ENCODE measurements around the gene HOXC10. TPM values are rescaled to one million over a fixed set of nuclear protein-coding genes. Genes with fewer than 3 reads are reported as not detected.

The HOXC10 gene
- total and polyA plus RNA-seq, 3 donors from 2014 or later: 1.4 to 4.3 (median 2.6) TPM

DNA sequence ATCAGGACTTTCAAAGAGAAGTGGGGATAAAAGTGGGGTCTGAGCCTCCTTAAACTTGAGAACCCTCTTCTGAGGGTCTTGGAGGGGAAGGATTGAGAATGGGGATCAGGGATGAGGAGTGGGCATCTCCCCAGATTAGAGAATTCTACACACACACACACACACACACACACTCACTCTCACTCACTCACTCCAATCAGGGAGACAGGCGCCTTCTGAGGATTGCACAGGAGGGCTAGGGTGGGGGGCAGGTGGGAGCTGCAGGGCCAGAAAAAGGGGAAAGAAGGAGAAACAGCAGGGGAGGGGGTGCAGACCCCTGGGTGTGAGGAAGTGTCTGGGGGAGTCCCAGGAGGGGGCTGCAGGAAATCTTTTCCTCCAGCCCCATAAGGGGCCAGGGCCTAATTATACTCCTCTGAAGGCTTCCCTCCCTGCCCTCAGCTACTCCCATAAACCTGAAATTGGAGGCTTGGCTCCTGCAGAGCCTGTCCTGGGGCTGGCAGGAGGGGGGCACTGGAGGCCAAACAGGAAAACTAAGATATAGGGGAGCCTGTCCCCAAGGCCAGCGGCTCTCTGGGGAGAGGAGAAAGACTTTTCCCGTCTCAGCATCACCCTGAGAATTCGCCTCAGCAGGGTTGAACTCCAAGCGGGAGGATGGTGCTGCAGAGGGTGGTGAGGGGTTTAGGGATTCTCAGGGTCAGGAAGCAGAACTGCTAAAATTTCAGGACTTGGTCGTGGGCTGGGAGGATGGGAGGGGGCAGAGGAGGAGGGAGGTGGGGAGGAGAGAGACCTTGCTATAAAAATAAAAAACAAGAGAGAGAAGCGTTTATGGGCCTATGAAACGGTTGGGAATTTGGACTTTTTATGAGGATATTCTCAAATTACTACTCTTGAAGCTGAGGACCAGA lies 16.6 kb downstream of the HOXC10 start:
- Histone ChIP-seq H3K4me1 (peaks cover 29% of the 10 kb centered on the region), H3K9me3 (no peaks in the 10 kb centered on the region), H3K4me3 (peak overlapping the region in 1 of 2 donors; percentile 72), H3K27me3 (no peaks in the 10 kb centered on the region), H3K36me3 (ENCODE audit: low read depth, missing control alignments) (no peaks in the 10 kb centered on the region), H3K27ac (no peak overlapping the region)
- DNase-seq: no peak
- no peak for TF ChIP-seq POLR2A (IDR thresholded peaks at IDR 0.05)
- TF ChIP-seq, protein P1, sequence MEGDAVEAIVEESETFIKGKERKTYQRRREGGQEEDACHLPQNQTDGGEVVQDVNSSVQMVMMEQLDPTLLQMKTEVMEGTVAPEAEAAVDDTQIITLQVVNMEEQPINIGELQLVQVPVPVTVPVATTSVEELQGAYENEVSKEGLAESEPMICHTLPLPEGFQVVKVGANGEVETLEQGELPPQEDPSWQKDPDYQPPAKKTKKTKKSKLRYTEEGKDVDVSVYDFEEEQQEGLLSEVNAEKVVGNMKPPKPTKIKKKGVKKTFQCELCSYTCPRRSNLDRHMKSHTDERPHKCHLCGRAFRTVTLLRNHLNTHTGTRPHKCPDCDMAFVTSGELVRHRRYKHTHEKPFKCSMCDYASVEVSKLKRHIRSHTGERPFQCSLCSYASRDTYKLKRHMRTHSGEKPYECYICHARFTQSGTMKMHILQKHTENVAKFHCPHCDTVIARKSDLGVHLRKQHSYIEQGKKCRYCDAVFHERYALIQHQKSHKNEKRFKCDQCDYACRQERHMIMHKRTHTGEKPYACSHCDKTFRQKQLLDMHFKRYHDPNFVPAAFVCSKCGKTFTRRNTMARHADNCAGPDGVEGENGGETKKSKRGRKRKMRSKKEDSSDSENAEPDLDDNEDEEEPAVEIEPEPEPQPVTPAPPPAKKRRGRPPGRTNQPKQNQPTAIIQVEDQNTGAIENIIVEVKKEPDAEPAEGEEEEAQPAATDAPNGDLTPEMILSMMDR (IDR thresholded peaks at IDR 0.05): no peak
- intact Hi-C loops (cut with DNase I; ENCODE audit: low total_unique reads): loop anchor here (5.0 kb wide), 1 partner anchor 206 kb away; no protein-coding TSS in a partner anchor
- 57 to 66% methylated on average over 8 of the region's 8 CpGs for WGBS, 2 donors

DNA sequence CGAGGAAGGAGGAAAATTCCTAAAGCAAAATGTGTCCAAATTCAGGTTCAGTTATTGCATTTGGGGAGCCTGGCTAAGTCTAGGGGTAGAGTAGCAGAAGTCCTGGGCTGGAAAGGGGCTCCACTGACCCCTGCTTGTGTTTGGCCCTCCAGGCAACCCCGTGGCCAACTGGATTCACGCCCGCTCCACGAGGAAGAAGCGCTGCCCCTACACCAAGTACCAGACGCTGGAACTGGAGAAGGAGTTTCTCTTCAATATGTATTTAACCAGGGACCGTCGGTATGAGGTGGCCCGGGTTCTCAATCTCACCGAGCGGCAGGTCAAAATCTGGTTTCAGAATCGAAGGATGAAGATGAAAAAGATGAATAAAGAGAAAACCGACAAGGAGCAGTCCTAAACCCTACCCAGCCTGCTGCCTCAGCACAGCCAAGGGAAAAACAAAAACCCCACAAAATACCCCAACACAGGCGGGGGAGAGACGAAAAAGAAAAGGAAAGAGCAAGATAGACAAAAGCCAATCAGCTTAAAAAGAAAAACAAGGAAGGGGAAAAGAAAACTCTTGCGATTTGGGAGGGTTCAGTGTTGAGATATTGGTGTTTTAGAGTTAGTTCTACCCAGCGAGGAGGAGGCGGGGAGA lies 17.4 kb downstream of the HOXC10 start:
- Histone ChIP-seq H3K27me3 (no peaks in the 10 kb centered on the region), H3K4me3 (no peak overlapping the region), H3K4me1 (peaks cover 32% of the 10 kb centered on the region), H3K9me3 (no peaks in the 10 kb centered on the region), H3K36me3 (ENCODE audit: low read depth, missing control alignments) (no peaks in the 10 kb centered on the region), H3K27ac (no peak overlapping the region)
- intact Hi-C loops (cut with DNase I; ENCODE audit: low total_unique reads): loop anchor here (5.0 kb wide), 1 partner anchor 205 kb away; no protein-coding TSS in a partner anchor
- TF ChIP-seq POLR2A (IDR thresholded peaks at IDR 0.05): no peak
- TF ChIP-seq, protein P1 (IDR thresholded peaks at IDR 0.05): no peak
- no peak for DNase-seq
- 77 to 78% methylated on average over 19 of the region's 19 CpGs for WGBS, 2 donors

DNA sequence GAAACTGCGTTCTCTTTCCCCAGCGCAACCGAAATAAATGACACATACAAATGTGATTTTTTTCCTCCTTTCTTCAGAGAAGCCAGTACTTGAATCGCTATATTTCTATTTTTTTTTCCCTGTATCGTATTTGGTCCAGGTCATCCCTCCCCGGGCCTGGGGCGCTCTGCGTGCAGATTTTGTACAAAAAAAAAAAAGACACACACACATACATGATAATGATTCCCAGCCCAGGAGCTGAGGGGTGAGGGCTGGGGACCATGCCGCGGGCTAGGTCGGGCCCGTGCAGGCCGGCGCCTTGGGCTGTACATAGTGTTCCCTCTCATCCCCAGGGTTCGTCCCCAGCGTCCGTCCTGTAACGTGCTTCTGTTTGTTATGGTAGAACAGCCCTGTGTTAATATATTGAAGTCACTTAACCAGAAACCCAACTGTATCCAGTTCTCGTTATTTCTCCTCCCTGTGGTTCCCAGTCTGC lies 18.0 kb downstream of the HOXC10 start:
- 77 to 83% methylated on average over 19 of the region's 19 CpGs for WGBS, 2 donors
- no peak for DNase-seq
- Histone ChIP-seq H3K27ac (no peak overlapping the region), H3K9me3 (no peaks in the 10 kb centered on the region), H3K4me1 (peaks cover 26% of the 10 kb centered on the region), H3K27me3 (no peaks in the 10 kb centered on the region), H3K4me3 (no peak overlapping the region), H3K36me3 (ENCODE audit: low read depth, missing control alignments) (no peaks in the 10 kb centered on the region)
- TF ChIP-seq, protein P1 (IDR thresholded peaks at IDR 0.05): no peak
- no peak for TF ChIP-seq POLR2A (IDR thresholded peaks at IDR 0.05)
- intact Hi-C loops (cut with DNase I; ENCODE audit: low total_unique reads): loop anchor here (5.0 kb wide), 1 partner anchor 204 kb away; no protein-coding TSS in a partner anchor

DNA sequence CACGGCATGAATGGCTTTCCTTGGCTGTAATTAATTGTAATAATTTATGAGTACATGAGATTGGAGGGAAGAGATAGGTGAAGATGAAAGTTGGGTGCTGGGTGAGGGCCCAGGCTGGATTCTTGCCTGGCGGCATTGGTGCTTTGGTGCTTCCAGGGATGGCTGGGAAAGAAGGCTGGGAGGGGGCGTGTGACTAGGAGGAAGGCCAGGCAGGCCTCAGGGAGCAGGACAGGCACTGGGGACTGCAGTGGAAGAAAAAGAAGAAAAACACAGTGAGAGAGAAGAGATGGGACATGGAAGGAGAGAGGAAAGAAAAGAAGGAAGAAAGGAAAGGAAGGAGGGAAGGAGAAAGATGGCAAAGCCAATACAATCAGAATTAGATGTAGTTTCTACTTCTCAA lies 18.7 kb downstream of the HOXC10 start:
- no peak for DNase-seq
- Histone ChIP-seq H3K9me3 (no peaks in the 10 kb centered on the region), H3K27me3 (no peaks in the 10 kb centered on the region), H3K27ac (no peak overlapping the region), H3K4me3 (no peak overlapping the region), H3K36me3 (ENCODE audit: low read depth, missing control alignments) (no peaks in the 10 kb centered on the region), H3K4me1 (peaks cover 25% of the 10 kb centered on the region)
- WGBS, 2 donors: 60 to 77% methylated on average over 3 of the region's 3 CpGs
- no peak for TF ChIP-seq POLR2A (IDR thresholded peaks at IDR 0.05)
- TF ChIP-seq, protein P1 (IDR thresholded peaks at IDR 0.05): no peak
- intact Hi-C loops (cut with DNase I; ENCODE audit: low total_unique reads): loop anchor here (5.0 kb wide), 1 partner anchor 204 kb away; no protein-coding TSS in a partner anchor
